NCI-H526 (cell line): ENCODE results near the gene CNR1.

Experiments used
- DNase-seq, 2 experiments: peaks; one replicate each; lab custom pipeline; 2025; lab: John Stamatoyannopoulos, UW

The CNR1 gene

GRCh38 chr6:88143421-88144157 is 22.6 kb downstream of the CNR1 start:
- no peak for DNase-seq

GRCh38 chr6:88142297-88142668 is 23.9 kb downstream of the CNR1 start:
- DNase-seq, result no peak

GRCh38 chr6:88141561-88142296 is 24.4 kb downstream of the CNR1 start:
- no peak for DNase-seq

GRCh38 chr6:88137915-88138314 is 28.2 kb downstream of the CNR1 start:
- DNase-seq, result no peak

GRCh38 chr6:88135578-88136114 is 30.5 kb downstream of the CNR1 start:
- no peak for DNase-seq

- DNase-seq, result no peak
Measured at GRCh38 chr6:88134575-88134974, 31.6 kb downstream of the CNR1 start.

- no peak for DNase-seq
Measured at GRCh38 chr6:88133718-88134117, 32.4 kb downstream of the CNR1 start.

GRCh38 chr6:88124925-88125557 is 41.1 kb downstream of the CNR1 start:
- no peak for DNase-seq

GRCh38 chr6:88120635-88121034 is 45.5 kb downstream of the CNR1 start:
- peak; percentile 65 to 74 for DNase-seq

GRCh38 chr6:88119769-88120168 is 46.4 kb downstream of the CNR1 start:
- peak in 1 of 2 experiments; percentile 40 for DNase-seq

GRCh38 chr6:88116276-88116675 is 49.9 kb downstream of the CNR1 start:
- DNase-seq, result no peak

GRCh38 chr6:88115307-88115706 is 50.8 kb downstream of the CNR1 start:
- peak in 1 of 2 experiments; percentile 29 for DNase-seq

- no peak for DNase-seq
Measured at GRCh38 chr6:88114838-88115237, 51.3 kb downstream of the CNR1 start.

GRCh38 chr6:88111991-88112390 is 54.2 kb downstream of the CNR1 start:
- no peak for DNase-seq

GRCh38 chr6:88107241-88107640 is 58.9 kb downstream of the CNR1 start:
- no peak for DNase-seq

- no peak for DNase-seq
Measured at GRCh38 chr6:88105741-88106340, 60.3 kb downstream of the CNR1 start.
